ENCODE measurements around the gene ABHD16A. TPM values are rescaled to one million over a fixed set of nuclear protein-coding genes. Genes with fewer than 3 reads are reported as not detected.
"Not testable (repeated sequence)": the region's sequence is repeated elsewhere in the genome, so short reads cannot be mapped to it uniquely, and the experiment has no call there.

Gene ABHD16A
- total RNA-seq, 4 donors from 2014 or later = 41.8 to 62.8 (median 57.4) TPM

DNA sequence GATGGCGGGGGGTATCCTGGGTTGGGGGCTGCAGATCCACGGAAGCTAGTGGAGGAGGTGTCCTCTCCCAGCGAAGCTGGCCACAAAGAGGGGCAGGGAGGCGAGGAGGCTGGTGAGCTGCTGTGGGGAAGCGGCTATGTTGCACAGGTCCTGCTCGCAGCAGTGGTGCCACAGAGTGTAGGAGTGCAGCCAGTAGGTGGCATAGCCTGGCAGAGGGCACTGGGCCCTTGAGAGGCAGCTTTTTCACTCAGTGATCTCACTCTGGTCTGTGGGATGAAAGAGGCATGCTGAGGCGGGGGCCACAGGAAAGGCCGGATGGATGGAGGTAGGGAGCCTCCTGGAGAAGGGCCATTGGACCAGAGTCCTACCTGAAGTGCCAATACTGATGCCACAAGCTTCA, 9.2 kb upstream of the ABHD16A start:
- ATAC-seq (ENCODE audit: low FRiP score) (no peak), DNase-seq (ENCODE audit: low spot score) (no peak)
- TF ChIP-seq, protein P1, sequence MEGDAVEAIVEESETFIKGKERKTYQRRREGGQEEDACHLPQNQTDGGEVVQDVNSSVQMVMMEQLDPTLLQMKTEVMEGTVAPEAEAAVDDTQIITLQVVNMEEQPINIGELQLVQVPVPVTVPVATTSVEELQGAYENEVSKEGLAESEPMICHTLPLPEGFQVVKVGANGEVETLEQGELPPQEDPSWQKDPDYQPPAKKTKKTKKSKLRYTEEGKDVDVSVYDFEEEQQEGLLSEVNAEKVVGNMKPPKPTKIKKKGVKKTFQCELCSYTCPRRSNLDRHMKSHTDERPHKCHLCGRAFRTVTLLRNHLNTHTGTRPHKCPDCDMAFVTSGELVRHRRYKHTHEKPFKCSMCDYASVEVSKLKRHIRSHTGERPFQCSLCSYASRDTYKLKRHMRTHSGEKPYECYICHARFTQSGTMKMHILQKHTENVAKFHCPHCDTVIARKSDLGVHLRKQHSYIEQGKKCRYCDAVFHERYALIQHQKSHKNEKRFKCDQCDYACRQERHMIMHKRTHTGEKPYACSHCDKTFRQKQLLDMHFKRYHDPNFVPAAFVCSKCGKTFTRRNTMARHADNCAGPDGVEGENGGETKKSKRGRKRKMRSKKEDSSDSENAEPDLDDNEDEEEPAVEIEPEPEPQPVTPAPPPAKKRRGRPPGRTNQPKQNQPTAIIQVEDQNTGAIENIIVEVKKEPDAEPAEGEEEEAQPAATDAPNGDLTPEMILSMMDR (IDR thresholded peaks at IDR 0.05) = no peak

DNA sequence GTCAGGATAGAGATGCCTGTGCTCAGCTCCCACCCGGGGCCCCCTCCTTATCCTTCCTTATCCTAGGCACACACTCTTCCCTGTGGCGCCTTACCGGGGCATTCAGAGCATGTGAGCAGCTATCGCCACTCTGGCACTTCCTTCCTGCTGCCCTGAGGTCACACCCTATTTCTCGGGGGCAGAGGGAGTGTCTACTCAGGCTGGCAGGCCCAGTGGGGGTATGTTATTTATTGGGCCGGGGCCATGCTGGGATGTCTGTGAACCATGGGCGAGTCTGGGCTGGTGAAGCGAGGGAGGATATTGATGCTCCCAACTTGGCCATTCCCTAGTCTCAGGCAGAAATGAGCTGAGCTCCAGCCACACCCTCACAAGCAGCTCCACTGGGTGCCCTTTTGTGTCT, 8.1 kb upstream of the ABHD16A start:
- DNase-seq (ENCODE audit: low spot score) (no peak), ATAC-seq (ENCODE audit: low FRiP score) (no peak)
- TF ChIP-seq, protein P1 (IDR thresholded peaks at IDR 0.05) = no peak

DNA sequence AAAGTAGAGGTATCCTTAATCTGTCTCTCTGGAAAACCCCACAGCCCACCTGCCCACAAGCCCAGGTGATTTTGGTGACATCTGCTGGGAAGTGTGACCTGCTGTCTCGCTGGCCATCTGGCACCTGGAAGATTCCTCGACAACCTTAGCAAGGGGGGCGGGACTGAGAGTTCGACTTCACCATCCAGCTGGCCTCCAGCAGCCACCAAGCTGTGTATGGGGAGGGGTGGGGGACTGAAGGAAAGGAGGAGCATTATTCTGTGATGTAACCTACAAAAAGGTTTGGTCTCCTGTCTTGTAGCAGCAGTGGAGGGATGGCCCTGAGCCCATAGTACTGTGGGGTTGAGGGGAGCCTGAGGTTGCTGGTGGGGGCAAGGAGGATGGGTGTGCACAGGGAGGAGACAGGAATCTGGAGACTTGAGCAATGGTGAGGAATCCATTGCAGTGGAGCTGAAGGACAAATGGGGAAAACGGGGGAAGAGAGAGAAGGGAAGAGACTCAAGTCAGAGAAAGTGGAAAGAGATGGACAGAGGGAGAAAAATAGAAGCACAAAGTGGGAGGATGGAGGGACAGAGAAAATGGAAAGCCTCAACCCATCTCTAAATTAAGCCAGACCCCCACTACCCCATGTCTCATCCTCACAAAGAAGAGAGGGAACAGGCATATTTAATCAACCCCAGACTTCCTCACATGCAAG, 7.5 kb upstream of the ABHD16A start:
- TF ChIP-seq, protein P1 (IDR thresholded peaks at IDR 0.05) = no peak
- no peak for ATAC-seq (ENCODE audit: low FRiP score)
- DNase-seq (ENCODE audit: low spot score) = no peak

DNA sequence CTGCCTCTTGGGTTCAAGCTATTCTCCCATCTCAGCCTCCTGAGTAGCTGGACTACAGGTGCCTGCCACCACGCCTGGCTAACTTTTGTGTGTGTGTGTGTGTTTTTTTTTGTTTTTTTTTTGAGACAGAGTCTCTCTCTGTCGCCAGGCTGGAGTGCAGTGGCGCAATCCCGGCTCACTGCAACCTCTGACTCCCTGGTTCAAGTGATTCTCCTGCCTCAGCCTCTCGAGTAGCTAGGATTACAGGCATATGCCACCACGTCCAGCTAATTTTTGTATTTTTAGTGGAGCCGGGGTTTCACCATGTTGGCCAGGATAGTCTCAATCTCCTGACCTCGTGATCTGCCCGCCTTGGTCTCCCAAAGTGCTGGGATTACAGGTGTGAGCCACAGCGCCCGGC, 6.0 kb upstream of the ABHD16A start:
- ATAC-seq (ENCODE audit: low FRiP score); DNase-seq (ENCODE audit: low spot score): not testable (repeated sequence)

DNA sequence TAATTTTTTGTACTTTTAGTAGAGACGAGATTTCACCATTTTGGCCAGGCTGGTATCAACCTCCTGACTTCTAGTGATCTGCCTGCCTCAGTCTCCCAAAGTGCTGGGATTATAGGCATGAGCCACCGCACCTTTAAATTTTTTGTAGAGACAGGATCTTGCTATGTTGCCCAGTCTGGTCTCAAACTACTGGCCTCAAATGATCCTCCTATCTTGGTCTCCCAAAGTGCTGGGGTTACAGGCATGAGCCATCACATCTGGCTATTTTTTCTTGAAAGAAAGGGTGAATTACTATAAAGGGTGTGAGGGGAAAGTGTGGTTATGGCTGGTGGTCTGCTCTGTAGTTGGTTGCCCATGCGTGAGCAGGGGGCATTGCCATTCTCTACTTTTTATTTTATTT, 5.1 kb upstream of the ABHD16A start:
- ATAC-seq (ENCODE audit: low FRiP score) = no peak
- DNase-seq (ENCODE audit: low spot score) = no peak
- TF ChIP-seq, protein P1 (IDR thresholded peaks at IDR 0.05) = no peak

DNA sequence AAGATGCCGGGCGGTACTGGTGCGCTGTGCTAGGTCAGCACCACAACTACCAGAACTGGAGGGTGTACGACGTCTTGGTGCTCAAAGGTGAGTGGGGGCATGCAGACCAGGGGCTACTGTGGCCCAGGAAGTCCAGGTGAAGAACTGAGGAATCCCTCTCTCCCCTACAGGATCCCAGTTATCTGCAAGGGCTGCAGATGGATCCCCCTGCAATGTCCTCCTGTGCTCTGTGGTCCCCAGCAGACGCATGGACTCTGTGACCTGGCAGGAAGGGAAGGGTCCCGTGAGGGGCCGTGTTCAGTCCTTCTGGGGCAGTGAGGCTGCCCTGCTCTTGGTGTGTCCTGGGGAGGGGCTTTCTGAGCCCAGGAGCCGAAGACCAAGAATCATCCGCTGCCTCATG, 4.6 kb upstream of the ABHD16A start:
- no peak for ATAC-seq (ENCODE audit: low FRiP score)
- DNase-seq (ENCODE audit: low spot score) = no peak
- TF ChIP-seq, protein P1 (IDR thresholded peaks at IDR 0.05) = no peak

DNA sequence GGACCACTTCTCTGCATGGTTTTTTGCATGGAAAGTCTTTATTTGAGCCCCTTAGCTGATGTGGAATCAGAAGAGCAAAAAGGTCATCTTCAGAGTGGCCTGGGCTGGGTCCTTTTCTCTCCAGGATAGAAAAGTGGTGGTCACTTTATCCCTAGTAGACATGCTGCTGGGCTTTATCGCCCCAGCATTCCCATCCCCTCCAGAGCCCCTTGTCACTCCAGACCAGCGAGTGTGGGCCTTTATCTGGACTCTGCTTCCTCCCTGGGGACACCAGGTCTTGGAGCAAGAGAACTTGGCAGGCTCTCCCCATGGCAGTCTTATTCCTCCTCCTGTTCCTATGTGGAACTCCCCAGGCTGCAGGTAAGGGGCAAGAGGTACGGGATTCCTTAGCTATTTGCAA, 3.5 kb upstream of the ABHD16A start, which contains the start of gene LY6G6F:
TSS of gene LY6G6F (plus strand) at position 268 of the 400 bp plus-strand sequence. CDS start at position 309, 41 bp downstream.
- DNase-seq (ENCODE audit: low spot score) (no peak), ATAC-seq (ENCODE audit: low FRiP score) (no peak)
- TF ChIP-seq, protein P1 (IDR thresholded peaks at IDR 0.05) = no peak
